Astrocyte (in vitro differentiated cells and primary cell): Measurements from ENCODE around the gene AKAIN1. TPM values are rescaled to one million over a fixed set of nuclear protein-coding genes. Genes with fewer than 3 reads are reported as not detected.

ENCODE experiments used
- DNase-seq: peaks from one replicate; pipeline ENCODE4 v3.0.0-alpha.2; 2010; ENCODE audit warnings: low read depth
- FAIRE-seq: peaks from 2 replicates; lab custom pipeline; 2011; peaks lifted over from hg19 to GRCh38; lab: Jason Lieb, UNC
- H2AFZ ChIP-seq: 2 replicates; pipeline ENCODE4 v1.6.0; 2012; ENCODE audit warnings: low read depth, low read length, inconsistent platforms
- H3K27ac ChIP-seq: 2 replicates; pipeline ENCODE4 v1.5.1; 2011; ENCODE audit warnings: low read depth, low read length, inconsistent platforms
- H3K27me3 ChIP-seq: 2 replicates; pipeline ENCODE4 v1.6.0; 2011; ENCODE audit warnings: low read length, inconsistent platforms; ENCODE audit not compliant: insufficient read depth
- H3K36me3 ChIP-seq: 2 replicates; pipeline ENCODE4 v1.5.1; 2011; ENCODE audit warnings: low read length, inconsistent platforms; ENCODE audit not compliant: insufficient read depth
- H3K4me1 ChIP-seq: 2 replicates; pipeline ENCODE4 v1.5.1; 2011; ENCODE audit warnings: low read length, inconsistent platforms; ENCODE audit not compliant: insufficient read depth
- H3K4me2 ChIP-seq: 2 replicates; pipeline ENCODE4 v1.6.0; 2012; ENCODE audit warnings: low read length, inconsistent platforms
- H3K4me3 ChIP-seq: 2 replicates; pipeline ENCODE4 v1.5.1; 2011; ENCODE audit warnings: low read depth, mild to moderate bottlenecking, low read length, inconsistent platforms; ENCODE audit not compliant: insufficient read depth
- H3K79me2 ChIP-seq: 2 replicates; pipeline ENCODE4 v1.6.0; 2012; ENCODE audit warnings: mild to moderate bottlenecking, low read length, inconsistent platforms; ENCODE audit not compliant: insufficient read depth
- H3K9ac ChIP-seq: 2 replicates; pipeline ENCODE4 v1.6.0; 2012; ENCODE audit warnings: mild to moderate bottlenecking, low read length, inconsistent platforms
- H3K9me3 ChIP-seq: 2 replicates; pipeline ENCODE4 v1.5.1; 2012; ENCODE audit warnings: low read depth, mild to moderate bottlenecking, low read length, inconsistent platforms; ENCODE audit not compliant: insufficient read depth
- H4K20me1 ChIP-seq: 2 replicates; pipeline ENCODE4 v1.6.0; 2012; ENCODE audit warnings: low read length, inconsistent platforms; ENCODE audit not compliant: insufficient read depth
- H3K27ac Mint-ChIP-seq: one replicate; pipeline ENCODE4 v1.8.0; 2021; ENCODE audit warnings: mild to moderate bottlenecking, mixed read lengths; ENCODE audit not compliant: unreplicated experiment
- H3K27me3 Mint-ChIP-seq: one replicate; pipeline ENCODE4 v1.8.0; 2021; ENCODE audit warnings: low read depth, mixed read lengths; ENCODE audit not compliant: unreplicated experiment
- H3K36me3 Mint-ChIP-seq: one replicate; pipeline ENCODE4 v1.8.0; 2021; ENCODE audit warnings: low read depth, mixed read lengths; ENCODE audit not compliant: unreplicated experiment
- H3K4me1 Mint-ChIP-seq: one replicate; pipeline ENCODE4 v1.8.0; 2021; ENCODE audit warnings: low read depth, mixed read lengths; ENCODE audit not compliant: unreplicated experiment
- H3K4me3 Mint-ChIP-seq: one replicate; pipeline ENCODE4 v1.8.0; 2021; ENCODE audit warnings: mild to moderate bottlenecking, moderate library complexity, mixed read lengths; ENCODE audit not compliant: unreplicated experiment
- H3K9me3 Mint-ChIP-seq: one replicate; pipeline ENCODE4 v1.8.0; 2021; ENCODE audit warnings: mild to moderate bottlenecking, mixed read lengths; ENCODE audit not compliant: unreplicated experiment
- CTCF ChIP-seq: IDR thresholded peaks from 2 replicates; pipeline ENCODE4 v1.5.1; 2011; ENCODE audit warnings: low read depth, mild to moderate bottlenecking, inconsistent platforms, low read length, moderate library complexity; ENCODE audit not compliant: insufficient read depth
- EZH2 ChIP-seq: IDR thresholded peaks from 2 replicates; pipeline ENCODE4 v1.6.1; 2012; ENCODE audit warnings: mild to moderate bottlenecking, low read length, inconsistent platforms; ENCODE audit not compliant: insufficient read depth
- total RNA-seq: library from RNA; stranded (reverse); gene quantifications from 2 replicates; pipeline ENCODE4 v1.2.1, GENCODE V29; 2021

Gene AKAIN1
- total RNA-seq, 1 donor from 2014 or later = not detected

GRCh38 chr18:5178519-5178918, 18.5 kb downstream of the AKAIN1 start:
- no peak for FAIRE-seq
- DNase-seq = no peak
- H3K27me3 ChIP-seq = no peaks in the 10 kb centered on the region
- H3K9ac ChIP-seq = no peak overlapping the region
- Mint-ChIP-seq H3K27ac (no peak overlapping the region), H3K36me3 (no peaks in the 10 kb centered on the region), H3K4me3 (no peak overlapping the region), H3K9me3 (no peaks in the 10 kb centered on the region), H3K27me3 (peaks cover 3% of the 10 kb centered on the region), H3K4me1 (no peaks in the 10 kb centered on the region)
- no peak overlapping the region for H3K4me2 ChIP-seq
- no peaks in the 10 kb centered on the region for H3K36me3 ChIP-seq
- peaks cover 5% of the 10 kb centered on the region for H3K9me3 ChIP-seq
- H3K4me1 ChIP-seq = no peaks in the 10 kb centered on the region
- no peaks in the 10 kb centered on the region for H4K20me1 ChIP-seq
- no peaks in the 10 kb centered on the region for H3K79me2 ChIP-seq
- no peak overlapping the region for H2AFZ ChIP-seq
- no peak overlapping the region for H3K27ac ChIP-seq
- no peak for TF ChIP-seq EZH2
- TF ChIP-seq CTCF = no peak
- H3K4me3 ChIP-seq = no peak overlapping the region

- no peaks in the 10 kb centered on the region for H3K79me2 ChIP-seq
- H3K27me3 ChIP-seq = no peaks in the 10 kb centered on the region
- H3K4me3 ChIP-seq = no peak overlapping the region
- H4K20me1 ChIP-seq = no peaks in the 10 kb centered on the region
- no peaks in the 10 kb centered on the region for H3K4me1 ChIP-seq
- H3K36me3 Mint-ChIP-seq = no peaks in the 10 kb centered on the region
- H3K27me3 Mint-ChIP-seq = peaks cover 3% of the 10 kb centered on the region
- no peak overlapping the region for H3K4me2 ChIP-seq
- no peak overlapping the region for H3K27ac ChIP-seq
- no peaks in the 10 kb centered on the region for H3K36me3 ChIP-seq
- H3K9me3 ChIP-seq = peaks cover 5% of the 10 kb centered on the region
- no peaks in the 10 kb centered on the region for H3K4me1 Mint-ChIP-seq
- no peak overlapping the region for H3K4me3 Mint-ChIP-seq
- H3K9me3 Mint-ChIP-seq = no peaks in the 10 kb centered on the region
- no peak for TF ChIP-seq CTCF
- no peak for TF ChIP-seq EZH2
- DNase-seq = no peak
- no peak overlapping the region for H3K27ac Mint-ChIP-seq
- H2AFZ ChIP-seq = no peak overlapping the region
- no peak overlapping the region for H3K9ac ChIP-seq
- FAIRE-seq = no peak
These were observed 21.7 kb downstream of the AKAIN1 start for GRCh38 chr18:5175378-5175777.

GRCh38 chr18:5173646-5174045, 23.4 kb downstream of the AKAIN1 start:
- no peak overlapping the region for H3K27ac ChIP-seq
- FAIRE-seq = no peak
- no peaks in the 10 kb centered on the region for H3K36me3 ChIP-seq
- no peaks in the 10 kb centered on the region for H4K20me1 ChIP-seq
- H3K4me1 ChIP-seq = no peaks in the 10 kb centered on the region
- TF ChIP-seq CTCF = no peak
- TF ChIP-seq EZH2 = no peak
- no peak overlapping the region for H3K4me2 ChIP-seq
- H3K79me2 ChIP-seq = no peaks in the 10 kb centered on the region
- no peak overlapping the region for H3K4me3 ChIP-seq
- H3K9ac ChIP-seq = no peak overlapping the region
- no peaks in the 10 kb centered on the region for H3K4me1 Mint-ChIP-seq
- H3K9me3 ChIP-seq = peaks cover 5% of the 10 kb centered on the region
- no peak for DNase-seq
- no peaks in the 10 kb centered on the region for H3K9me3 Mint-ChIP-seq
- no peak overlapping the region for H3K4me3 Mint-ChIP-seq
- H3K27ac Mint-ChIP-seq = no peak overlapping the region
- no peak overlapping the region for H2AFZ ChIP-seq
- H3K27me3 ChIP-seq = no peaks in the 10 kb centered on the region
- no peaks in the 10 kb centered on the region for H3K27me3 Mint-ChIP-seq
- no peaks in the 10 kb centered on the region for H3K36me3 Mint-ChIP-seq
